WTC11 (cell line): ENCODE results near the gene ZDHHC1. TPM values are rescaled to one million over a fixed set of nuclear protein-coding genes. Genes with fewer than 3 reads are reported as not detected.

Experiments
- ATAC-seq: fragments of 200-7000 bp; cut with Tn5 transposase; 2 replicates; pipeline ENCODE4 v1.10.0; 2021; ENCODE audit warnings: mild to moderate bottlenecking, moderate library complexity
- CTCF ChIA-PET: fragments of 300-600 bp; sonication (Branson Sonifier 250); formaldehyde crosslinking; loops from one replicate; lab custom pipeline; 2021; ENCODE audit warnings: antibody characterized with exemption; lab: Charles Lee
- POLR2A ChIA-PET: fragments of 350-600 bp; sonication (Branson Sonifier 250); formaldehyde crosslinking; loops from one replicate; lab custom pipeline; 2021; ENCODE audit warnings: antibody characterized with exemption; lab: Charles Lee
- DNase-seq: peaks from one replicate; pipeline ENCODE4 v3.0.0; 2021; ENCODE audit warnings: low spot score
- H3K27ac Mint-ChIP-seq: 2 replicates; pipeline ENCODE4 v1.8.0; 2021; ENCODE audit warnings: mixed read lengths
- H3K27me3 Mint-ChIP-seq: 2 replicates; pipeline ENCODE4 v1.8.0; 2021; ENCODE audit warnings: low read depth, mild to moderate bottlenecking, moderate library complexity, mixed read lengths
- H3K36me3 Mint-ChIP-seq: 2 replicates; pipeline ENCODE4 v1.8.0; 2021; ENCODE audit warnings: mixed read lengths
- H3K4me1 Mint-ChIP-seq: 2 replicates; pipeline ENCODE4 v1.8.0; 2022; ENCODE audit warnings: mixed read lengths
- H3K4me3 Mint-ChIP-seq: 2 replicates; pipeline ENCODE4 v1.8.0; 2021; ENCODE audit warnings: mild to moderate bottlenecking, moderate library complexity, mixed read lengths
- H3K9me3 Mint-ChIP-seq: 2 replicates; pipeline ENCODE4 v1.8.0; 2021; ENCODE audit warnings: mixed read lengths
- CREB1 ChIP-seq: sonication (generic); formaldehyde crosslinking; IDR thresholded peaks from 2 replicates; pipeline ENCODE4 v1.8.0; 2023; ENCODE audit warnings: mild to moderate bottlenecking, missing genetic modification reagents
- E2F5 ChIP-seq: sonication (generic); formaldehyde crosslinking; IDR thresholded peaks from 2 replicates; pipeline ENCODE4 v1.8.1; 2022; ENCODE audit warnings: mild to moderate bottlenecking, moderate library complexity, missing genetic modification reagents
- ESRRA ChIP-seq: sonication (generic); formaldehyde crosslinking; IDR thresholded peaks from 2 replicates; pipeline ENCODE4 v1.8.1; 2022; ENCODE audit warnings: mild to moderate bottlenecking, missing genetic modification reagents, borderline replicate concordance
- FOXK1 ChIP-seq: sonication (generic); formaldehyde crosslinking; IDR thresholded peaks from 2 replicates; pipeline ENCODE4 v1.8.0; 2022; ENCODE audit warnings: mild to moderate bottlenecking, moderate library complexity, missing genetic modification reagents
- IRF2 ChIP-seq: sonication (generic); formaldehyde crosslinking; IDR thresholded peaks from 2 replicates; pipeline ENCODE4 v1.8.0; 2022; ENCODE audit warnings: low read depth, missing genetic modification reagents, borderline replicate concordance
- MYBL2 ChIP-seq: sonication (generic); formaldehyde crosslinking; IDR thresholded peaks from 2 replicates; pipeline ENCODE4 v1.8.1; 2023; ENCODE audit warnings: mild to moderate bottlenecking, moderate library complexity, missing genetic modification reagents
- NR2C2 ChIP-seq: sonication (generic); formaldehyde crosslinking; IDR thresholded peaks from 2 replicates; pipeline ENCODE4 v1.8.0; 2022; ENCODE audit warnings: mild to moderate bottlenecking, missing genetic modification reagents
- NR3C1 ChIP-seq: sonication (generic); formaldehyde crosslinking; conservative IDR thresholded peaks from 2 replicates; pipeline ENCODE4 v1.8.1; 2023; ENCODE audit warnings: low read depth, mild to moderate bottlenecking, missing genetic modification reagents
- SMAD3 ChIP-seq: sonication (generic); formaldehyde crosslinking; IDR thresholded peaks from 2 replicates; pipeline ENCODE4 v1.8.0; 2022; ENCODE audit warnings: missing genetic modification reagents, mild to moderate bottlenecking, borderline replicate concordance
- TEAD4 ChIP-seq: sonication (generic); formaldehyde crosslinking; IDR thresholded peaks from 2 replicates; pipeline ENCODE4 v1.8.0; 2022; ENCODE audit warnings: mild to moderate bottlenecking, missing genetic modification reagents
- ZNF121 ChIP-seq: sonication (generic); formaldehyde crosslinking; IDR thresholded peaks from 2 replicates; pipeline ENCODE4 v1.8.0; 2023; ENCODE audit warnings: missing genetic modification reagents
- ZNF219 ChIP-seq: sonication (generic); formaldehyde crosslinking; IDR thresholded peaks from 2 replicates; pipeline ENCODE4 v1.8.0; 2023; ENCODE audit warnings: missing genetic modification reagents, mild to moderate bottlenecking, borderline replicate concordance
- ZNF416 ChIP-seq: fragments of 250-450 bp; sonication (Bioruptor Pico); IDR thresholded peaks from 2 replicates; pipeline ENCODE4 v1.9.0; 2021; ENCODE audit warnings: mild to moderate bottlenecking, inconsistent platforms
- ZNF512 ChIP-seq: sonication (generic); formaldehyde crosslinking; IDR thresholded peaks from 2 replicates; pipeline ENCODE4 v1.8.1; 2022; ENCODE audit warnings: missing genetic modification reagents, borderline replicate concordance
- total RNA-seq: library from RNA; stranded (reverse); gene quantifications from 3 replicates; pipeline ENCODE4 v1.2.3, GENCODE V29; 2021
- TF ChIP-seq, protein P1 (sequence below): sonication (generic); formaldehyde crosslinking; IDR thresholded peaks from 2 replicates; pipeline ENCODE4 v1.8.1; 2023; ENCODE audit warnings: mild to moderate bottlenecking, missing genetic modification reagents, moderate library complexity
- TF ChIP-seq, protein P2 (sequence below): sonication (generic); formaldehyde crosslinking; IDR thresholded peaks from 2 replicates; pipeline ENCODE4 v1.8.0; 2023; ENCODE audit warnings: missing genetic modification reagents
- TF ChIP-seq, protein P3 (sequence below): sonication (generic); formaldehyde crosslinking; conservative IDR thresholded peaks from 2 replicates; pipeline ENCODE4 v1.8.1; 2023; ENCODE audit warnings: mild to moderate bottlenecking, low read depth, missing genetic modification reagents, moderate library complexity
- TF ChIP-seq, protein P4 (sequence below): sonication (generic); formaldehyde crosslinking; IDR thresholded peaks from 2 replicates; pipeline ENCODE4 v1.8.1; 2023; ENCODE audit warnings: mild to moderate bottlenecking, missing genetic modification reagents, borderline replicate concordance

Gene ZDHHC1
- total RNA-seq, 1 experiment from 2014 or later: 4.2 TPM

- ChIA-PET CTCF (interaction anchor here (0.6 to 12.8 kb wide), 21 partner anchors 10 to 371 kb away, joined by 3 to 234 read pairs (median 4); partner anchors contain the start of genes ATP6V0D1, HSD11B2, KCTD19 and LRRC36), POLR2A (interaction anchor here (1.4 kb wide), 1 partner anchor 15 kb away, joined by 3 read pairs; the partner anchor contains the start of gene HSD11B2)
- no peaks in the 10 kb centered on the region for H3K9me3 Mint-ChIP-seq
- H3K27me3 Mint-ChIP-seq: no peaks in the 10 kb centered on the region
- H3K27ac Mint-ChIP-seq: no peak overlapping the region
- peak; percentile 22 for ATAC-seq
- TF ChIP-seq MYBL2 (CRISPR knock-in tag): no peak
- TF ChIP-seq, protein P1, sequence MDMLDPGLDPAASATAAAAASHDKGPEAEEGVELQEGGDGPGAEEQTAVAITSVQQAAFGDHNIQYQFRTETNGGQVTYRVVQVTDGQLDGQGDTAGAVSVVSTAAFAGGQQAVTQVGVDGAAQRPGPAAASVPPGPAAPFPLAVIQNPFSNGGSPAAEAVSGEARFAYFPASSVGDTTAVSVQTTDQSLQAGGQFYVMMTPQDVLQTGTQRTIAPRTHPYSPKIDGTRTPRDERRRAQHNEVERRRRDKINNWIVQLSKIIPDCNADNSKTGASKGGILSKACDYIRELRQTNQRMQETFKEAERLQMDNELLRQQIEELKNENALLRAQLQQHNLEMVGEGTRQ: no peak
- TF ChIP-seq, protein P2, sequence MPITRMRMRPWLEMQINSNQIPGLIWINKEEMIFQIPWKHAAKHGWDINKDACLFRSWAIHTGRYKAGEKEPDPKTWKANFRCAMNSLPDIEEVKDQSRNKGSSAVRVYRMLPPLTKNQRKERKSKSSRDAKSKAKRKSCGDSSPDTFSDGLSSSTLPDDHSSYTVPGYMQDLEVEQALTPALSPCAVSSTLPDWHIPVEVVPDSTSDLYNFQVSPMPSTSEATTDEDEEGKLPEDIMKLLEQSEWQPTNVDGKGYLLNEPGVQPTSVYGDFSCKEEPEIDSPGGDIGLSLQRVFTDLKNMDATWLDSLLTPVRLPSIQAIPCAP (CRISPR knock-in tag): no peak
- TF ChIP-seq NR2C2 (CRISPR knock-in tag): no peak
- no peak for TF ChIP-seq NR3C1 (CRISPR knock-in tag)
- no peak for TF ChIP-seq ZNF512 (CRISPR knock-in tag)
- TF ChIP-seq FOXK1 (CRISPR knock-in tag): no peak
- no peak for TF ChIP-seq TEAD4 (CRISPR knock-in tag)
- no peak for TF ChIP-seq ESRRA
- TF ChIP-seq ZNF121: no peak
- no peak for TF ChIP-seq SMAD3 (CRISPR knock-in tag)
- H3K4me1 Mint-ChIP-seq: peaks cover 6% of the 10 kb centered on the region
- H3K4me3 Mint-ChIP-seq: no peak overlapping the region
- no peak for DNase-seq
- 0 out of 2 replicates have a peak, but pooled peaks cover 3% of the 10 kb centered on the region for H3K36me3 Mint-ChIP-seq
Measured at GRCh38 chr16:67445441-67445912, 29.2 kb upstream of the ZDHHC1 start.

DNA sequence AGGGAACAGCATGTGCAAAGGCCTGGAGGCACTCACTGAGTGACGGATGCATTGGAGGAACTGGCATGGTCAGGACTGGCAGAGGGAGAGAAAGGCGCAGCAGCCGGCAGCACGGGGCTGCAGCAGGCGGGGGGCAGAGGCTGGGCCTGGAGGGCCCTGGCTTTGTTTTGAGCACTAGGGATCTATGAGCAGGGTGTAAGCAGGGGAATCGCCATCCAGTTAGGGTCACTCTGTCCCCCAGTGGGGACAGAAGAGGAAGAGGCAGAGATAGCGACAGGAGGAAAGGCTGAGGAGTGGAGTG, 28.8 kb upstream of the ZDHHC1 start:
- no peak for ATAC-seq
- CTCF ChIA-PET: interaction anchor here (1.0 to 12.8 kb wide), 17 partner anchors 9 to 371 kb away, joined by 3 to 234 read pairs (median 9); partner anchors contain the start of genes ATP6V0D1, FHOD1, HSD11B2 and KCTD19
- Mint-ChIP-seq H3K27me3 (no peaks in the 10 kb centered on the region), H3K36me3 (0 out of 2 replicates have a peak, but pooled peaks cover 3% of the 10 kb centered on the region), H3K4me1 (peaks cover 6% of the 10 kb centered on the region), H3K4me3 (no peak overlapping the region), H3K27ac (no peak overlapping the region), H3K9me3 (no peaks in the 10 kb centered on the region)
- POLR2A ChIA-PET: interaction anchor here (1.4 kb wide), 1 partner anchor 14 kb away, joined by 3 read pairs; the partner anchor contains the start of gene HSD11B2
- no peak for DNase-seq
- TF ChIP-seq ZNF416: no peak

GRCh38 chr16:67444259-67445125, 28.2 kb upstream of the ZDHHC1 start:
- no peaks in the 10 kb centered on the region for H3K27me3 Mint-ChIP-seq
- peak overlapping the region; percentile 83 for H3K27ac Mint-ChIP-seq
- ATAC-seq: peak; percentile 65
- CTCF ChIA-PET: interaction anchor here (0.9 to 12.8 kb wide), 18 partner anchors 9 to 372 kb away, joined by 3 to 234 read pairs (median 6); partner anchors contain the start of genes ATP6V0D1, FHOD1, HSD11B2 and KCTD19
- no peak for TF ChIP-seq E2F5
- no peak for TF ChIP-seq ZNF219 (CRISPR knock-in tag)
- no peak for TF ChIP-seq IRF2
- TF ChIP-seq, protein P3, sequence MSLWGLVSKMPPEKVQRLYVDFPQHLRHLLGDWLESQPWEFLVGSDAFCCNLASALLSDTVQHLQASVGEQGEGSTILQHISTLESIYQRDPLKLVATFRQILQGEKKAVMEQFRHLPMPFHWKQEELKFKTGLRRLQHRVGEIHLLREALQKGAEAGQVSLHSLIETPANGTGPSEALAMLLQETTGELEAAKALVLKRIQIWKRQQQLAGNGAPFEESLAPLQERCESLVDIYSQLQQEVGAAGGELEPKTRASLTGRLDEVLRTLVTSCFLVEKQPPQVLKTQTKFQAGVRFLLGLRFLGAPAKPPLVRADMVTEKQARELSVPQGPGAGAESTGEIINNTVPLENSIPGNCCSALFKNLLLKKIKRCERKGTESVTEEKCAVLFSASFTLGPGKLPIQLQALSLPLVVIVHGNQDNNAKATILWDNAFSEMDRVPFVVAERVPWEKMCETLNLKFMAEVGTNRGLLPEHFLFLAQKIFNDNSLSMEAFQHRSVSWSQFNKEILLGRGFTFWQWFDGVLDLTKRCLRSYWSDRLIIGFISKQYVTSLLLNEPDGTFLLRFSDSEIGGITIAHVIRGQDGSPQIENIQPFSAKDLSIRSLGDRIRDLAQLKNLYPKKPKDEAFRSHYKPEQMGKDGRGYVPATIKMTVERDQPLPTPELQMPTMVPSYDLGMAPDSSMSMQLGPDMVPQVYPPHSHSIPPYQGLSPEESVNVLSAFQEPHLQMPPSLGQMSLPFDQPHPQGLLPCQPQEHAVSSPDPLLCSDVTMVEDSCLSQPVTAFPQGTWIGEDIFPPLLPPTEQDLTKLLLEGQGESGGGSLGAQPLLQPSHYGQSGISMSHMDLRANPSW (CRISPR knock-in tag): no peak
- TF ChIP-seq, protein P4, sequence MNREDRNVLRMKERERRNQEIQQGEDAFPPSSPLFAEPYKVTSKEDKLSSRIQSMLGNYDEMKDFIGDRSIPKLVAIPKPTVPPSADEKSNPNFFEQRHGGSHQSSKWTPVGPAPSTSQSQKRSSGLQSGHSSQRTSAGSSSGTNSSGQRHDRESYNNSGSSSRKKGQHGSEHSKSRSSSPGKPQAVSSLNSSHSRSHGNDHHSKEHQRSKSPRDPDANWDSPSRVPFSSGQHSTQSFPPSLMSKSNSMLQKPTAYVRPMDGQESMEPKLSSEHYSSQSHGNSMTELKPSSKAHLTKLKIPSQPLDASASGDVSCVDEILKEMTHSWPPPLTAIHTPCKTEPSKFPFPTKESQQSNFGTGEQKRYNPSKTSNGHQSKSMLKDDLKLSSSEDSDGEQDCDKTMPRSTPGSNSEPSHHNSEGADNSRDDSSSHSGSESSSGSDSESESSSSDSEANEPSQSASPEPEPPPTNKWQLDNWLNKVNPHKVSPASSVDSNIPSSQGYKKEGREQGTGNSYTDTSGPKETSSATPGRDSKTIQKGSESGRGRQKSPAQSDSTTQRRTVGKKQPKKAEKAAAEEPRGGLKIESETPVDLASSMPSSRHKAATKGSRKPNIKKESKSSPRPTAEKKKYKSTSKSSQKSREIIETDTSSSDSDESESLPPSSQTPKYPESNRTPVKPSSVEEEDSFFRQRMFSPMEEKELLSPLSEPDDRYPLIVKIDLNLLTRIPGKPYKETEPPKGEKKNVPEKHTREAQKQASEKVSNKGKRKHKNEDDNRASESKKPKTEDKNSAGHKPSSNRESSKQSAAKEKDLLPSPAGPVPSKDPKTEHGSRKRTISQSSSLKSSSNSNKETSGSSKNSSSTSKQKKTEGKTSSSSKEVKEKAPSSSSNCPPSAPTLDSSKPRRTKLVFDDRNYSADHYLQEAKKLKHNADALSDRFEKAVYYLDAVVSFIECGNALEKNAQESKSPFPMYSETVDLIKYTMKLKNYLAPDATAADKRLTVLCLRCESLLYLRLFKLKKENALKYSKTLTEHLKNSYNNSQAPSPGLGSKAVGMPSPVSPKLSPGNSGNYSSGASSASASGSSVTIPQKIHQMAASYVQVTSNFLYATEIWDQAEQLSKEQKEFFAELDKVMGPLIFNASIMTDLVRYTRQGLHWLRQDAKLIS (CRISPR knock-in tag): 0 out of 2 replicates have a peak, but pooled peaks have one; percentile 48
- no peak for TF ChIP-seq CREB1 (CRISPR knock-in tag)
- TF ChIP-seq FOXK1 (CRISPR knock-in tag): 0 out of 2 replicates have a peak, but pooled peaks have one; percentile 16
- TF ChIP-seq, all 79 proteins: peak for 2
- Mint-ChIP-seq H3K4me3 (no peak overlapping the region), H3K9me3 (no peaks in the 10 kb centered on the region), H3K36me3 (0 out of 2 replicates have a peak, but pooled peaks cover 3% of the 10 kb centered on the region), H3K4me1 (peaks cover 6% of the 10 kb centered on the region)
- POLR2A ChIA-PET: interaction anchor here (0.6 to 1.1 kb wide), 2 partner anchors 14 to 154 kb away, joined by 5 to 6 read pairs; partner anchors contain the start of gene HSD11B2
- peak; percentile 53 for DNase-seq
